ENCODE results near the gene RAE1.

The RAE1 gene

GRCh38 chr20:57372581-57373350, 21.7 kb downstream of the RAE1 start:
- DNase-seq, result peak in 1 of 2 experiments; percentile 78

- no peak for DNase-seq
These were observed 23.4 kb downstream of the RAE1 start for GRCh38 chr20:57374343-57374930.

- DNase-seq, result no peak
These were observed 24.0 kb downstream of the RAE1 start for GRCh38 chr20:57374931-57375651.

GRCh38 chr20:57375652-57376230, 24.7 kb downstream of the RAE1 start:
- no peak for DNase-seq

- no peak for DNase-seq
These were observed 26.3 kb downstream of the RAE1 start for GRCh38 chr20:57377350-57377749.

- DNase-seq, result no peak
These were observed 27.1 kb downstream of the RAE1 start for GRCh38 chr20:57378107-57378506.

- no peak for DNase-seq
These were observed 27.7 kb downstream of the RAE1 start for GRCh38 chr20:57378646-57379262.

- no peak for DNase-seq
These were observed 28.2 kb downstream of the RAE1 start for GRCh38 chr20:57379263-57379647.

- no peak for DNase-seq
These were observed 29.2 kb downstream of the RAE1 start for GRCh38 chr20:57380081-57380750.

- DNase-seq, result peak; percentile 80 to 93
These were observed 30.8 kb downstream of the RAE1 start for GRCh38 chr20:57381596-57382503.

- DNase-seq, result no peak
These were observed 31.5 kb downstream of the RAE1 start for GRCh38 chr20:57382516-57382915.

GRCh38 chr20:57383447-57384347, 32.6 kb downstream of the RAE1 start:
- peak in 1 of 2 experiments; percentile 81 for DNase-seq

GRCh38 chr20:57384486-57384885, 33.4 kb downstream of the RAE1 start:
- DNase-seq, result no peak

- DNase-seq, result no peak
These were observed 34.1 kb downstream of the RAE1 start for GRCh38 chr20:57384953-57385761.

- no peak for DNase-seq
These were observed 34.9 kb downstream of the RAE1 start for GRCh38 chr20:57385940-57386339.

GRCh38 chr20:57386762-57387161, 35.7 kb downstream of the RAE1 start:
- DNase-seq, result no peak

- DNase-seq, result no peak
These were observed 36.4 kb downstream of the RAE1 start for GRCh38 chr20:57387463-57387862.

- no peak for DNase-seq
These were observed 36.9 kb downstream of the RAE1 start for GRCh38 chr20:57387945-57388371.

- DNase-seq, result peak in 1 of 2 experiments; percentile 96
These were observed 38.1 kb downstream of the RAE1 start for GRCh38 chr20:57388953-57389694.
